Measurements from ENCODE around the gene FTCD. TPM values are rescaled to one million over a fixed set of nuclear protein-coding genes. Genes with fewer than 3 reads are reported as not detected.

Gene FTCD
- total RNA-seq, 4 donors from 2014 or later = not detected

GRCh38 chr21:46093668-46094400 lies 61.5 kb downstream of the FTCD start:
- Histone ChIP-seq H3K36me3 (no peaks in the 10 kb centered on the region), H3K27ac (peak overlapping the region; percentile 70), H3K9me3 (no peaks in the 10 kb centered on the region), H3K27me3 (peaks cover 18% of the 10 kb centered on the region), H3K4me3 (no peak overlapping the region), H3K4me1 (peaks cover 44% of the 10 kb centered on the region)
- WGBS = 55% methylated on average over 10 of the region's 11 CpGs
- no peak for TF ChIP-seq POLR2AphosphoS5 (IDR thresholded peaks at IDR 0.05)
- TF ChIP-seq POLR2A (IDR thresholded peaks at IDR 0.05) = no peak
- no peak for TF ChIP-seq CTCF (IDR thresholded peaks at IDR 0.05)
- no peak for TF ChIP-seq EP300 (IDR thresholded peaks at IDR 0.05)
- DNase-seq (ENCODE audit: low spot score in 2 of 2) = no peak

GRCh38 chr21:46092811-46093667 lies 62.3 kb downstream of the FTCD start:
- Histone ChIP-seq H3K4me3 (no peak overlapping the region), H3K36me3 (no peaks in the 10 kb centered on the region), H3K4me1 (peaks cover 36% of the 10 kb centered on the region), H3K27ac (peak overlapping the region; percentile 70), H3K9me3 (no peaks in the 10 kb centered on the region), H3K27me3 (peaks cover 10% of the 10 kb centered on the region)
- TF ChIP-seq POLR2AphosphoS5 (IDR thresholded peaks at IDR 0.05) (no peak), CTCF (IDR thresholded peaks at IDR 0.05) (no peak), POLR2A (IDR thresholded peaks at IDR 0.05) (no peak), EP300 (IDR thresholded peaks at IDR 0.05) (no peak)
- 42% methylated on average over 3 of the region's 11 CpGs for WGBS
- DNase-seq (ENCODE audit: low spot score in 2 of 2) = peak in 1 of 2 donors; percentile 62

GRCh38 chr21:46092026-46092764 lies 63.2 kb downstream of the FTCD start:
- H3K4me1 ChIP-seq = peaks cover 28% of the 10 kb centered on the region
- 65% methylated on average over 22 of the region's 23 CpGs for WGBS
- H3K36me3 ChIP-seq = no peaks in the 10 kb centered on the region
- H3K27me3 ChIP-seq = peaks cover 1% of the 10 kb centered on the region
- peak in 1 of 2 donors; percentile 43 for TF ChIP-seq POLR2A (IDR thresholded peaks at IDR 0.05)
- TF ChIP-seq EP300 (IDR thresholded peaks at IDR 0.05) = no peak
- peak in 2 of 3 donors; percentile 48 to 58 for TF ChIP-seq POLR2AphosphoS5 (IDR thresholded peaks at IDR 0.05)
- TF ChIP-seq CTCF (IDR thresholded peaks at IDR 0.05) = peak in 1 of 2 donors; percentile 8
- H3K9me3 ChIP-seq = no peaks in the 10 kb centered on the region
- H3K4me3 ChIP-seq = peak overlapping the region; percentile 15
- H3K27ac ChIP-seq = peak overlapping the region; percentile 81
- DNase-seq (ENCODE audit: low spot score in 2 of 2) = peak in 1 of 2 donors; percentile 86

- Histone ChIP-seq H3K4me3 (peak overlapping the region; percentile 15), H3K27ac (peak overlapping the region; percentile 81), H3K27me3 (no peaks in the 10 kb centered on the region), H3K4me1 (peaks cover 26% of the 10 kb centered on the region), H3K9me3 (no peaks in the 10 kb centered on the region), H3K36me3 (no peaks in the 10 kb centered on the region)
- TF ChIP-seq CTCF (IDR thresholded peaks at IDR 0.05) = no peak
- no peak for TF ChIP-seq POLR2A (IDR thresholded peaks at IDR 0.05)
- TF ChIP-seq EP300 (IDR thresholded peaks at IDR 0.05) = no peak
- TF ChIP-seq POLR2AphosphoS5 (IDR thresholded peaks at IDR 0.05) = no peak
- no peak for DNase-seq (ENCODE audit: low spot score in 2 of 2)
- WGBS = 75% methylated on average over 8 of the region's 8 CpGs
These were observed 63.8 kb downstream of the FTCD start for GRCh38 chr21:46091631-46092025.

All from suprapubic skin (tissue), 4 donors.